GM12878 (cell line): ENCODE results near the gene HLA-DQB1. TPM values are rescaled to one million over a fixed set of nuclear protein-coding genes. Genes with fewer than 3 reads are reported as not detected.

Experiments
- CEBPB ChIP-seq, 2 experiments: fragments of 150-350 bp in 1 of 2; IDR thresholded peaks; 2 replicates each; pipeline ENCODE4 v1.6.1; 2012 to 2014; ENCODE audit warnings: low read depth in 2 of 2, low read length in 2 of 2, borderline replicate concordance in 1 of 2, inconsistent platforms in 1 of 2
- CHD1 ChIP-seq: IDR thresholded peaks from 2 replicates; pipeline ENCODE4 v1.6.1; 2012; ENCODE audit warnings: low read depth, low read length, improper control_type of control experiment
- ETV6 ChIP-seq, 2 experiments: fragments of 450-650 bp in 1 of 2; IDR thresholded peaks in 1 of 2; conservative IDR thresholded peaks in 1 of 2; 2 replicates each; pipeline ENCODE4 v1.6.1; 2014; ENCODE audit warnings: antibody characterized with exemption in 1 of 2, borderline replicate concordance in 1 of 2, low read depth in 1 of 2, mild to moderate bottlenecking in 1 of 2, moderate library complexity in 1 of 2
- HDAC6 ChIP-seq: fragments of 200-600 bp; sonication (generic); IDR thresholded peaks from one replicate; pipeline ENCODE4 v1.8.0; 2017; ENCODE audit warnings: antibody characterized with exemption; ENCODE audit not compliant: unreplicated experiment
- IRF4 ChIP-seq: IDR thresholded peaks from 2 replicates; pipeline ENCODE4 v1.6.1; 2011; ENCODE audit warnings: low read depth, low read length
- KDM1A ChIP-seq: fragments of 200-600 bp; sonication (generic); IDR thresholded peaks from 2 replicates; pipeline ENCODE4 v1.6.1; 2016; ENCODE audit warnings: borderline replicate concordance
- NR2C2 ChIP-seq: IDR thresholded peaks from 2 replicates; pipeline ENCODE4 v1.6.1; 2011; ENCODE audit warnings: borderline replicate concordance, low read depth; ENCODE audit not compliant: control insufficient read depth, insufficient read length
- POLR2AphosphoS2 ChIP-seq: IDR thresholded peaks from 2 replicates; pipeline ENCODE4 v1.6.1; 2011; ENCODE audit warnings: low read depth, mild to moderate bottlenecking, low read length, improper control_type of control experiment, moderate library complexity
- RAD21 ChIP-seq: IDR thresholded peaks from 2 replicates; pipeline ENCODE4 v1.6.1; 2011; ENCODE audit warnings: mild to moderate bottlenecking, low read depth, low read length, moderate library complexity; ENCODE audit not compliant: insufficient read depth
- RCOR1 ChIP-seq: conservative IDR thresholded peaks from 2 replicates; pipeline ENCODE4 v1.6.1; 2012; ENCODE audit warnings: low read depth, low read length, improper control_type of control experiment
- SMAD1 ChIP-seq: fragments of 450-650 bp; IDR thresholded peaks from 2 replicates; pipeline ENCODE4 v1.6.1; 2018; ENCODE audit warnings: mild to moderate bottlenecking, low read depth; ENCODE audit not compliant: partially characterized antibody
- SREBF2 ChIP-seq: IDR thresholded peaks from 2 replicates; pipeline ENCODE4 v1.6.1; 2012; ENCODE audit warnings: mild to moderate bottlenecking, low read length
- TCF12 ChIP-seq: IDR thresholded peaks from 2 replicates; pipeline ENCODE4 v1.6.1; 2011; ENCODE audit warnings: low read depth, mild to moderate bottlenecking, low read length
- ZBED1 ChIP-seq: IDR thresholded peaks from 2 replicates; pipeline ENCODE4 v1.6.1; 2016; ENCODE audit warnings: borderline replicate concordance
- ZNF384 ChIP-seq: IDR thresholded peaks from 2 replicates; pipeline ENCODE4 v1.6.1; 2012; ENCODE audit warnings: low read depth, mild to moderate bottlenecking, low read length, improper control_type of control experiment, borderline replicate concordance
- polyA plus RNA-seq, 11 experiments: library from polyadenylated mRNA; depleted of rRNA in 4 of 11; unstranded in 6 of 11; stranded (reverse) in 5 of 11; fragments of >200 nt; fragmentation: Nextera tagmentation in 4 of 11; fragmentation: Illumina TruSeq in 1 of 11; extraction: Ambion mirVana in 4 of 11; extraction: Trizol in 1 of 11; gene quantifications; 1 replicate in 1 of 11; 2 replicates in 10 of 11; pipeline versions ENCODE4 v1.2.1 to v1.2.3, GENCODE V29; 2011 to 2016; ENCODE audit warnings: inconsistent platforms in 2 of 11, missing spikeins in 2 of 11, low read depth in 1 of 11
- total RNA-seq, 4 experiments: library from RNA; depleted of rRNA in 3 of 4; stranded (reverse); fragments of >200 nt in 3 of 4; fragmentation: Illumina TruSeq in 1 of 4; extraction: Trizol in 1 of 4; gene quantifications; 2 replicates each; pipeline versions ENCODE4 v1.2.1 to v1.2.3, GENCODE V29; 2013 to 2021
- TF ChIP-seq, protein P1 (sequence below): IDR thresholded peaks from 2 replicates; pipeline ENCODE4 v1.6.1; 2011; ENCODE audit warnings: borderline replicate concordance, low read depth, mild to moderate bottlenecking, moderate library complexity, mixed read lengths, low read length; ENCODE audit not compliant: insufficient read depth; ENCODE audit errors: extremely low read length
- TF ChIP-seq, protein P2 (sequence below): fragments of 450-650 bp; formaldehyde crosslinking; IDR thresholded peaks from 2 replicates; pipeline ENCODE4 v1.4.0; 2022; ENCODE audit warnings: mild to moderate bottlenecking, moderate library complexity
- TF ChIP-seq, protein P3 (sequence below): IDR thresholded peaks from 2 replicates; pipeline ENCODE4 v1.6.1; 2011; ENCODE audit warnings: low read depth, mild to moderate bottlenecking, low read length, moderate library complexity, borderline replicate concordance; ENCODE audit errors: extremely low read depth
- TF ChIP-seq, protein P4 (sequence below): IDR thresholded peaks from 2 replicates; pipeline ENCODE4 v1.6.1; 2012; ENCODE audit warnings: low read length, inconsistent platforms
- TF ChIP-seq, protein P5 (sequence below): IDR thresholded peaks from 2 replicates; pipeline ENCODE4 v1.6.1; 2012; ENCODE audit warnings: low read depth, low read length, improper control_type of control experiment
- TF ChIP-seq, protein P6 (sequence below): fragments of 450-650 bp; IDR thresholded peaks from 2 replicates; pipeline ENCODE4 v1.6.1; 2017; ENCODE audit warnings: antibody characterized with exemption, mild to moderate bottlenecking, moderate library complexity

HLA-DQB1 gene
- total and polyA plus RNA-seq, 10 of the 15 experiments (the other 5 are each of a cell fraction or from before 2014, with no cell fraction given) = 38.1 to 403 (median 91.4) TPM

DNA sequence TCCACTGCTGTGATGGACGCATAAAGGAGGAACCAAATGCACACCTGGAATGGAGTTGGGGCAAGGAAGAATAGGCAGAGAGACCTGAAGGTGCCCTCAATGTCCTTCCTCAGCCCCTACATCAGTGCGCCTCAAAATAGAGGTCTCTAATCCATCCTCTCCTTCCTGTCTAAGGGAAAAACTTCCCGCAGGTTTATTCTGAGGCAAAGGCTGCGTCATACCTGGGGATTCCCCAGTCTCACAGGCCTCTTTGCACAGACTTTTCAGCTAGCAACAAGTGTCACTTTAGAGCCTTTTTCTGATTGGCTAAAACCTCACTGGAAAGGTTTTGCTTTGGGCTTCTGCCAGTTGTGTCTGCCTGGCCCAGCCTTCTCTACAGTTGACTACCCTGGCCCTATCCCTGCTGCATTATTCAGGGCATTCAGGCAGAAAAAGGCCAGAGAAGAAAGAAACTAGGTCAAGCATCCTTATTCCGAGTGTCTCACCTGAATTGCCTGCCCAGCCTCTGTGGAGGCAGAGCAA, 1.8 kb upstream of the HLA-DQB1 start (continued):
- TF ChIP-seq, protein P1, sequence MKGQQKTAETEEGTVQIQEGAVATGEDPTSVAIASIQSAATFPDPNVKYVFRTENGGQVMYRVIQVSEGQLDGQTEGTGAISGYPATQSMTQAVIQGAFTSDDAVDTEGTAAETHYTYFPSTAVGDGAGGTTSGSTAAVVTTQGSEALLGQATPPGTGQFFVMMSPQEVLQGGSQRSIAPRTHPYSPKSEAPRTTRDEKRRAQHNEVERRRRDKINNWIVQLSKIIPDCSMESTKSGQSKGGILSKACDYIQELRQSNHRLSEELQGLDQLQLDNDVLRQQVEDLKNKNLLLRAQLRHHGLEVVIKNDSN = no peak
- TF ChIP-seq NR2C2 (no peak), KDM1A (no peak), SREBF2 (no peak), ZBED1 (no peak), ZNF384 (no peak), IRF4 (no peak), CHD1 (no peak), TCF12 (no peak), HDAC6 (no peak), ETV6 (conservative IDR thresholded peaks at IDR 0.05 in 1 of 2, IDR thresholded peaks at IDR 0.05 in 1 of 2; ENCODE audit: borderline replicate concordance in 1 of 2, low read depth in 1 of 2) (no peak), CEBPB (IDR thresholded peaks at IDR 0.05; ENCODE audit: borderline replicate concordance in 1 of 2, low read depth in 2 of 2, low read length in 2 of 2) (peak in 1 of 2 experiments; percentile 91; a peak in 1 of 4 replicates), POLR2AphosphoS2 (peak; percentile 22; the same call in 1 of the 2 replicates), SMAD1 (peak; percentile 87), RCOR1 (no peak), RAD21 (0 out of 2 replicates have a peak, but pooled peaks have one; percentile 8)
- TF ChIP-seq, protein P2, sequence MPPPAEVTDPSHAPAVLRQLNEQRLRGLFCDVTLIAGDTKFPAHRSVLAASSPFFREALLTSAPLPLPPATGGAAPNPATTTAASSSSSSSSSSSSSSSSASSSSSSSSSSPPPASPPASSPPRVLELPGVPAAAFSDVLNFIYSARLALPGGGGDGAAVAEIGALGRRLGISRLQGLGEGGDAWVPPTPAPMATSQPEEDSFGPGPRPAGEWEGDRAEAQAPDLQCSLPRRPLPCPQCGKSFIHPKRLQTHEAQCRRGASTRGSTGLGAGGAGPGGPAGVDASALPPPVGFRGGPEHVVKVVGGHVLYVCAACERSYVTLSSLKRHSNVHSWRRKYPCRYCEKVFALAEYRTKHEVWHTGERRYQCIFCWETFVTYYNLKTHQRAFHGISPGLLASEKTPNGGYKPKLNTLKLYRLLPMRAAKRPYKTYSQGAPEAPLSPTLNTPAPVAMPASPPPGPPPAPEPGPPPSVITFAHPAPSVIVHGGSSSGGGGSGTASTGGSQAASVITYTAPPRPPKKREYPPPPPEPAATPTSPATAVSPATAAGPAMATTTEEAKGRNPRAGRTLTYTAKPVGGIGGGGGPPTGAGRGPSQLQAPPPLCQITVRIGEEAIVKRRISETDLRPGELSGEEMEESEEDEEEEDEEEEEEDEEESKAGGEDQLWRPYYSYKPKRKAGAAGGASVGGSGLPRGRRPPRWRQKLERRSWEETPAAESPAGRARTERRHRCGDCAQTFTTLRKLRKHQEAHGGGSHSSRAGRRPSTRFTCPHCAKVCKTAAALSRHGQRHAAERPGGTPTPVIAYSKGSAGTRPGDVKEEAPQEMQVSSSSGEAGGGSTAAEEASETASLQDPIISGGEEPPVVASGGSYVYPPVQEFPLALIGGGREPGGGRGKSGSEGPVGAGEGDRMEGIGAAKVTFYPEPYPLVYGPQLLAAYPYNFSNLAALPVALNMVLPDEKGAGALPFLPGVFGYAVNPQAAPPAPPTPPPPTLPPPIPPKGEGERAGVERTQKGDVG = no peak
- TF ChIP-seq, protein P3, sequence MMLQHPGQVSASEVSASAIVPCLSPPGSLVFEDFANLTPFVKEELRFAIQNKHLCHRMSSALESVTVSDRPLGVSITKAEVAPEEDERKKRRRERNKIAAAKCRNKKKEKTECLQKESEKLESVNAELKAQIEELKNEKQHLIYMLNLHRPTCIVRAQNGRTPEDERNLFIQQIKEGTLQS = no peak
- TF ChIP-seq, protein P4, sequence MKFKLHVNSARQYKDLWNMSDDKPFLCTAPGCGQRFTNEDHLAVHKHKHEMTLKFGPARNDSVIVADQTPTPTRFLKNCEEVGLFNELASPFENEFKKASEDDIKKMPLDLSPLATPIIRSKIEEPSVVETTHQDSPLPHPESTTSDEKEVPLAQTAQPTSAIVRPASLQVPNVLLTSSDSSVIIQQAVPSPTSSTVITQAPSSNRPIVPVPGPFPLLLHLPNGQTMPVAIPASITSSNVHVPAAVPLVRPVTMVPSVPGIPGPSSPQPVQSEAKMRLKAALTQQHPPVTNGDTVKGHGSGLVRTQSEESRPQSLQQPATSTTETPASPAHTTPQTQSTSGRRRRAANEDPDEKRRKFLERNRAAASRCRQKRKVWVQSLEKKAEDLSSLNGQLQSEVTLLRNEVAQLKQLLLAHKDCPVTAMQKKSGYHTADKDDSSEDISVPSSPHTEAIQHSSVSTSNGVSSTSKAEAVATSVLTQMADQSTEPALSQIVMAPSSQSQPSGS = no peak
- TF ChIP-seq, protein P5, sequence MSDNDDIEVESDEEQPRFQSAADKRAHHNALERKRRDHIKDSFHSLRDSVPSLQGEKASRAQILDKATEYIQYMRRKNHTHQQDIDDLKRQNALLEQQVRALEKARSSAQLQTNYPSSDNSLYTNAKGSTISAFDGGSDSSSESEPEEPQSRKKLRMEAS = no peak
- TF ChIP-seq, protein P6, sequence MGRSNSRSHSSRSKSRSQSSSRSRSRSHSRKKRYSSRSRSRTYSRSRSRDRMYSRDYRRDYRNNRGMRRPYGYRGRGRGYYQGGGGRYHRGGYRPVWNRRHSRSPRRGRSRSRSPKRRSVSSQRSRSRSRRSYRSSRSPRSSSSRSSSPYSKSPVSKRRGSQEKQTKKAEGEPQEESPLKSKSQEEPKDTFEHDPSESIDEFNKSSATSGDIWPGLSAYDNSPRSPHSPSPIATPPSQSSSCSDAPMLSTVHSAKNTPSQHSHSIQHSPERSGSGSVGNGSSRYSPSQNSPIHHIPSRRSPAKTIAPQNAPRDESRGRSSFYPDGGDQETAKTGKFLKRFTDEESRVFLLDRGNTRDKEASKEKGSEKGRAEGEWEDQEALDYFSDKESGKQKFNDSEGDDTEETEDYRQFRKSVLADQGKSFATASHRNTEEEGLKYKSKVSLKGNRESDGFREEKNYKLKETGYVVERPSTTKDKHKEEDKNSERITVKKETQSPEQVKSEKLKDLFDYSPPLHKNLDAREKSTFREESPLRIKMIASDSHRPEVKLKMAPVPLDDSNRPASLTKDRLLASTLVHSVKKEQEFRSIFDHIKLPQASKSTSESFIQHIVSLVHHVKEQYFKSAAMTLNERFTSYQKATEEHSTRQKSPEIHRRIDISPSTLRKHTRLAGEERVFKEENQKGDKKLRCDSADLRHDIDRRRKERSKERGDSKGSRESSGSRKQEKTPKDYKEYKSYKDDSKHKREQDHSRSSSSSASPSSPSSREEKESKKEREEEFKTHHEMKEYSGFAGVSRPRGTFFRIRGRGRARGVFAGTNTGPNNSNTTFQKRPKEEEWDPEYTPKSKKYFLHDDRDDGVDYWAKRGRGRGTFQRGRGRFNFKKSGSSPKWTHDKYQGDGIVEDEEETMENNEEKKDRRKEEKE = no peak
